Progenitor cell of endocrine pancreas (in vitro differentiated cells): ENCODE measurements around the gene CCDC124. TPM values are rescaled to one million over a fixed set of nuclear protein-coding genes. Genes with fewer than 3 reads are reported as not detected.

Experiments used
- DNase-seq: peaks from one replicate; pipeline ENCODE4 v3.0.0; 2021; ENCODE audit warnings: low spot score; ENCODE audit not compliant: unreplicated experiment
- H3K27ac Mint-ChIP-seq: 2 replicates; pipeline ENCODE4 v1.8.0; 2021; ENCODE audit warnings: mild to moderate bottlenecking, moderate library complexity, mixed read lengths
- H3K27me3 Mint-ChIP-seq: 2 replicates; pipeline ENCODE4 v1.8.0; 2021; ENCODE audit warnings: mixed read lengths
- H3K36me3 Mint-ChIP-seq: 2 replicates; pipeline ENCODE4 v1.8.0; 2022; ENCODE audit warnings: mixed read lengths; ENCODE audit not compliant: insufficient read depth
- H3K4me1 Mint-ChIP-seq: 2 replicates; pipeline ENCODE4 v1.8.0; 2021; ENCODE audit warnings: low read depth, mixed read lengths
- H3K4me3 Mint-ChIP-seq: 2 replicates; pipeline ENCODE4 v1.8.0; 2021; ENCODE audit warnings: low read depth, mild to moderate bottlenecking, moderate library complexity, mixed read lengths
- H3K9me3 Mint-ChIP-seq: 2 replicates; pipeline ENCODE4 v1.8.0; 2021; ENCODE audit warnings: low read depth, mixed read lengths
- CTCF ChIP-seq: fragments of 200-600 bp; sonication (generic); IDR thresholded peaks from one replicate; pipeline ENCODE4 v1.5.0; 2021; ENCODE audit warnings: antibody characterized with exemption, mild to moderate bottlenecking; ENCODE audit not compliant: unreplicated experiment
- total RNA-seq: library from RNA; stranded (reverse); gene quantifications from 2 replicates; pipeline ENCODE4 v1.2.1, GENCODE V29; 2021

The CCDC124 gene
- total RNA-seq, 1 donor from 2014 or later = 84.3 TPM

GRCh38 chr19:17989425-17990094 lies 56.7 kb downstream of the CCDC124 start:
- no peaks in the 10 kb centered on the region for H3K27me3 Mint-ChIP-seq
- H3K9me3 Mint-ChIP-seq = no peaks in the 10 kb centered on the region
- TF ChIP-seq CTCF = no peak
- H3K27ac Mint-ChIP-seq = no peak overlapping the region
- no peaks in the 10 kb centered on the region for H3K4me1 Mint-ChIP-seq
- DNase-seq = no peak
- H3K36me3 Mint-ChIP-seq = peaks cover 4% of the 10 kb centered on the region
- H3K4me3 Mint-ChIP-seq = no peak overlapping the region

GRCh38 chr19:17993076-17993813 lies 60.4 kb downstream of the CCDC124 start:
- H3K4me1 Mint-ChIP-seq = no peaks in the 10 kb centered on the region
- no peaks in the 10 kb centered on the region for H3K27me3 Mint-ChIP-seq
- no peaks in the 10 kb centered on the region for H3K9me3 Mint-ChIP-seq
- H3K36me3 Mint-ChIP-seq = no peaks in the 10 kb centered on the region
- TF ChIP-seq CTCF = no peak
- DNase-seq = no peak
- no peak overlapping the region for H3K4me3 Mint-ChIP-seq
- no peak overlapping the region for H3K27ac Mint-ChIP-seq

Other genes starting within 250 kb of the CCDC124 start
- gene UNC13A, start 244.7 kb upstream of the CCDC124 start, total RNA-seq = 3.9 and 4.0 TPM in 2 replicates
- gene MAP1S, start 213.5 kb upstream of the CCDC124 start, total RNA-seq = 74.9 and 94.2 TPM in 2 replicates
- 0.98 and 2.2 TPM in 2 replicates for gene FCHO1, start 181.5 kb upstream of the CCDC124 start, total RNA-seq
- 0.13 TPM in 1 of 2 replicates, not detected in the other for gene B3GNT3, start 137.9 kb upstream of the CCDC124 start, total RNA-seq
- gene INSL3, start 111.5 kb upstream of the CCDC124 start, total RNA-seq = not detected in 2 replicates
- gene JAK3, start 85.0 kb upstream of the CCDC124 start, total RNA-seq = 0.74 and 0.95 TPM in 2 replicates
- gene RPL18A, start 73.1 kb upstream of the CCDC124 start, total RNA-seq = 1,687 and 1,716 TPM in 2 replicates
- gene SLC5A5, start 61.1 kb upstream of the CCDC124 start, total RNA-seq = not detected in 2 replicates
- gene KCNN1, start 34.1 kb downstream of the CCDC124 start, total RNA-seq = 19.6 and 20.3 TPM in 2 replicates
- 3.3 and 4.3 TPM in 2 replicates for gene ARRDC2, start 75.2 kb downstream of the CCDC124 start, total RNA-seq
- gene IL12RB1, start 153.9 kb downstream of the CCDC124 start, total RNA-seq = not detected in 2 replicates
- 10.7 and 11.1 TPM in 2 replicates for gene MAST3, start 164.8 kb downstream of the CCDC124 start, total RNA-seq
- 58.9 and 61.2 TPM in 2 replicates for gene PIK3R2, start 220.1 kb downstream of the CCDC124 start, total RNA-seq
- gene IFI30, start 240.8 kb downstream of the CCDC124 start, total RNA-seq = not detected in 2 replicates